ENCODE data around the gene LRP1B.

LRP1B gene

DNA sequence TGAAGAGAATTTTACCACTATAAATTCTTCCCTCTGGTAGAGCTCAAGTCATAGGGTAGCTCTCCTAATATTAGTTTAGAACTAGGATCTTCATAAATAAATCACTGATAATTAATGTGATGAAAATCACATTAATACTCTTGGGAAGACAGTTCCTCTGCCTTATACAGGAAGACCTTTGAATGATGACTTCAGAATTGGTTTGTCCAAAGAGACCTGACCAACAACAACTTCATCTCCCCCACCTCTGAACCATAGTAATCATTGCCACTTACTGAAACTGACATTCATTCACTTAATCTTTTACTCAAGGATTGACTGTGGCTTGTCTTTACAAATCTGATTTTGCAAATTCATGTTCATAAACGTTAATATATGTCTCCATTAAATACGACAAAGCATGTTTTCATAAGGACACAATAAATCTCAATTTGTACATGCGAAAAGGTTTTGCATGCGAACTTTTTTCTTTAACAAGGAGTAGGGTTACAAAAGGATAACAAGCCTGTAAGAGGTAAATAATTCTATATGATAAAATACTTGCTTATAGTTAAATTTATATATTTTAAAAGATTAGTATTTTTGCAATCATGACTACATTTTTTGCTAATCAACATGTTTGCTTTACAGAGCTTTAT lies 61.4 kb downstream of the LRP1B start:
- TF ChIP-seq TAF1 (IDR thresholded peaks at IDR 0.05; ENCODE audit: low read depth), result no peak
- TF ChIP-seq NFIC (IDR thresholded peaks at IDR 0.05), result no peak
- TF ChIP-seq, protein P1, sequence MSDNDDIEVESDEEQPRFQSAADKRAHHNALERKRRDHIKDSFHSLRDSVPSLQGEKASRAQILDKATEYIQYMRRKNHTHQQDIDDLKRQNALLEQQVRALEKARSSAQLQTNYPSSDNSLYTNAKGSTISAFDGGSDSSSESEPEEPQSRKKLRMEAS (IDR thresholded peaks at IDR 0.05), result no peak
- no peak for TF ChIP-seq TCF12 (IDR thresholded peaks at IDR 0.05; ENCODE audit: low read depth)

DNA sequence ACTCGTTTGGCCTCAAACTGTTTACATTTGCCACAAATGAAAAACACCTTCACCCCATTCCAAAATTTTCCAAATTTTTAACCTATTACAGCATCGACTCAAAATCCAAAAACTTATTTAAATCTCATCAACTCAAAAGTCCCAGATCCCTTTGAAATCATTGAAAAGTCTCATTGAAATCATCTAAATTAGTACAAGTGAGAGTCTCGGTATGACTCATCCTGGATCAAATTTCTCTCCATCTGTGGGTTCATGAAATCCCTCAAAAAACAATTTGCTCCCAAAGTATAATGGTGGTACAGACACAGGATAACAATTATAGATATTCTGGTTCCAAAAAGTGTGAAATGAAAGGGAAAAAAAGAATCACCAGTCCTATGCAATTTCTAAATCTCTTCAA lies 65.1 kb downstream of the LRP1B start:
- TF ChIP-seq EP300 (IDR thresholded peaks at IDR 0.05; ENCODE audit: borderline replicate concordance) (no peak), TEAD4 (IDR thresholded peaks at IDR 0.05) (no peak), EGR1 (IDR thresholded peaks at IDR 0.05) (no peak), TCF12 (IDR thresholded peaks at IDR 0.05; ENCODE audit: low read depth) (no peak), CREB1 (IDR thresholded peaks at IDR 0.05; ENCODE audit: low read depth) (no peak), NFIC (IDR thresholded peaks at IDR 0.05) (no peak), FOXM1 (IDR thresholded peaks at IDR 0.05; ENCODE audit: borderline replicate concordance, low read depth) (no peak), ZBTB7A (IDR thresholded peaks at IDR 0.05; ENCODE audit: low read depth) (no peak), TAF1 (IDR thresholded peaks at IDR 0.05; ENCODE audit: low read depth) (no peak), RAD21 (IDR thresholded peaks at IDR 0.05; ENCODE audit: low read depth) (no peak), CEBPB (IDR thresholded peaks at IDR 0.05) (no peak), YY1 (IDR thresholded peaks at IDR 0.05; ENCODE audit: low read depth) (no peak)
- TF ChIP-seq, protein P1 (IDR thresholded peaks at IDR 0.05), result no peak
- TF ChIP-seq, protein P2, sequence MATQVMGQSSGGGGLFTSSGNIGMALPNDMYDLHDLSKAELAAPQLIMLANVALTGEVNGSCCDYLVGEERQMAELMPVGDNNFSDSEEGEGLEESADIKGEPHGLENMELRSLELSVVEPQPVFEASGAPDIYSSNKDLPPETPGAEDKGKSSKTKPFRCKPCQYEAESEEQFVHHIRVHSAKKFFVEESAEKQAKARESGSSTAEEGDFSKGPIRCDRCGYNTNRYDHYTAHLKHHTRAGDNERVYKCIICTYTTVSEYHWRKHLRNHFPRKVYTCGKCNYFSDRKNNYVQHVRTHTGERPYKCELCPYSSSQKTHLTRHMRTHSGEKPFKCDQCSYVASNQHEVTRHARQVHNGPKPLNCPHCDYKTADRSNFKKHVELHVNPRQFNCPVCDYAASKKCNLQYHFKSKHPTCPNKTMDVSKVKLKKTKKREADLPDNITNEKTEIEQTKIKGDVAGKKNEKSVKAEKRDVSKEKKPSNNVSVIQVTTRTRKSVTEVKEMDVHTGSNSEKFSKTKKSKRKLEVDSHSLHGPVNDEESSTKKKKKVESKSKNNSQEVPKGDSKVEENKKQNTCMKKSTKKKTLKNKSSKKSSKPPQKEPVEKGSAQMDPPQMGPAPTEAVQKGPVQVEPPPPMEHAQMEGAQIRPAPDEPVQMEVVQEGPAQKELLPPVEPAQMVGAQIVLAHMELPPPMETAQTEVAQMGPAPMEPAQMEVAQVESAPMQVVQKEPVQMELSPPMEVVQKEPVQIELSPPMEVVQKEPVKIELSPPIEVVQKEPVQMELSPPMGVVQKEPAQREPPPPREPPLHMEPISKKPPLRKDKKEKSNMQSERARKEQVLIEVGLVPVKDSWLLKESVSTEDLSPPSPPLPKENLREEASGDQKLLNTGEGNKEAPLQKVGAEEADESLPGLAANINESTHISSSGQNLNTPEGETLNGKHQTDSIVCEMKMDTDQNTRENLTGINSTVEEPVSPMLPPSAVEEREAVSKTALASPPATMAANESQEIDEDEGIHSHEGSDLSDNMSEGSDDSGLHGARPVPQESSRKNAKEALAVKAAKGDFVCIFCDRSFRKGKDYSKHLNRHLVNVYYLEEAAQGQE (IDR thresholded peaks at IDR 0.05; ENCODE audit: low read depth), result no peak
- TF ChIP-seq, protein P3, sequence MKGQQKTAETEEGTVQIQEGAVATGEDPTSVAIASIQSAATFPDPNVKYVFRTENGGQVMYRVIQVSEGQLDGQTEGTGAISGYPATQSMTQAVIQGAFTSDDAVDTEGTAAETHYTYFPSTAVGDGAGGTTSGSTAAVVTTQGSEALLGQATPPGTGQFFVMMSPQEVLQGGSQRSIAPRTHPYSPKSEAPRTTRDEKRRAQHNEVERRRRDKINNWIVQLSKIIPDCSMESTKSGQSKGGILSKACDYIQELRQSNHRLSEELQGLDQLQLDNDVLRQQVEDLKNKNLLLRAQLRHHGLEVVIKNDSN (IDR thresholded peaks at IDR 0.05), result no peak

DNA sequence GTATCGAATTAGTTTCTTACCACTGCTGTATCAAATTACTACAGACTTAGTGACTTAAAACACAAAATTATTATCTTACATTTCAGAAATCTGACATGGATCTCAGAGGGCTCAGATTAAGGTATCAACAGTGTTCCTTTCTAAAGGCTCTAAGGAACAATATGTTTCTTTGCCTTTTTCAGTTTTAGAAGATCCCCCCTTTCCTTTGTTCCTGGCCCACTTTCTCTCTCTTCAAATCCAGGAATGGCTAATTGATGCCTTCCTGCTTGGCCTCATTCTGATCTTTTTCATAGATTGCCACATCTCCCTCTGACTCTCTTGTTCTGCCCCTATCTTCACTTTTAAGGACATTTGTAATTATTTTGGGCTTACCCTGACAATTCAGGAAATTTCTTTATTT lies 65.7 kb downstream of the LRP1B start:
- TF ChIP-seq CEBPB (IDR thresholded peaks at IDR 0.05), result no peak
- TF ChIP-seq, protein P1 (IDR thresholded peaks at IDR 0.05), result no peak
- TF ChIP-seq CREB1 (IDR thresholded peaks at IDR 0.05; ENCODE audit: low read depth), result no peak
- no peak for TF ChIP-seq RAD21 (IDR thresholded peaks at IDR 0.05; ENCODE audit: low read depth)
- TF ChIP-seq, protein P2 (IDR thresholded peaks at IDR 0.05; ENCODE audit: low read depth), result no peak
- no peak for TF ChIP-seq TAF1 (IDR thresholded peaks at IDR 0.05; ENCODE audit: low read depth)
- no peak for TF ChIP-seq NFIC (IDR thresholded peaks at IDR 0.05)
- no peak for TF ChIP-seq ZBTB7A (IDR thresholded peaks at IDR 0.05; ENCODE audit: low read depth)
- no peak for TF ChIP-seq FOXM1 (IDR thresholded peaks at IDR 0.05; ENCODE audit: borderline replicate concordance, low read depth)
- no peak for TF ChIP-seq EP300 (IDR thresholded peaks at IDR 0.05; ENCODE audit: borderline replicate concordance)
- TF ChIP-seq YY1 (IDR thresholded peaks at IDR 0.05; ENCODE audit: low read depth), result no peak
- TF ChIP-seq EGR1 (IDR thresholded peaks at IDR 0.05), result no peak
- TF ChIP-seq TEAD4 (IDR thresholded peaks at IDR 0.05), result no peak

DNA sequence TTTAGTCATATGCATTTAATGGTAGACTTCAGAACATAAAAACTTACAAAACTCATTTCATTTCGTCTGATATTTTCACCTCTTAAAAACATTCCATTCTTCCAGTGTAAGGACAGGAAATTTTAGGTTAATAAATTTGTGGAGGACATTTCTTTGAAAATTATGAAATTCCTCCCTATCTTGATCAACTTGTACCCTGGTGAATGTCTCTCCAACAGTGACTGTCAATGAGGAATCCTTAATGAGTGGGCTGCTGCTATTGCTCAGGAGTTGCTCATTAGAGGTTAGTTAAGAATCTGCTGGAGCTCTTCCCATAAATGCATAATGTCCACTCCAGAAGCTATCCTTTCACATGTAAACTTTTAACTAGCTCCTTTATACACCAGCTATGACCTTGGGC lies 69.1 kb downstream of the LRP1B start:
- TF ChIP-seq RAD21 (IDR thresholded peaks at IDR 0.05; ENCODE audit: low read depth) (no peak), TCF12 (IDR thresholded peaks at IDR 0.05; ENCODE audit: low read depth) (no peak)
- TF ChIP-seq, protein P2 (IDR thresholded peaks at IDR 0.05; ENCODE audit: low read depth), result no peak

DNA sequence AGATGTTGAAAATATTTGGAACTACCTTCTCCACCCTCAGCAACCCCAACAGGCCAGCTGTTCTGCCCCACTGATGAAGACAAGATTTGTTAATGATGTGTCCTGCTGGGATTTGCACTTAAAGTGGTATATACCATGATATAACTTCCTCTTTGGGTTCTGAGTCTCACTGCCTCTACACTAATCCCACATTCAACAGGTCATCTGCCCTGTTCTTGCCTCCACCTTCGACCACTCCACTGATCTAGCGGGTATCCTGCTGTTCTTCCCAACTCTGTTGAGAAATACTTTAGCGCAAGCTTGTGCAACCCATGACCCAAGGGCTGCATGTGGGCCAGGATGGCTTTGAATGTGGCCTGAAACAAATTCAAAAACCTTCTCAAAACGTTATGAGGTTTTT lies 72.7 kb downstream of the LRP1B start:
- TF ChIP-seq YY1 (IDR thresholded peaks at IDR 0.05; ENCODE audit: low read depth), result no peak
- TF ChIP-seq TAF1 (IDR thresholded peaks at IDR 0.05; ENCODE audit: low read depth), result no peak

Measured in Ishikawa (cell line).